HT-29 (cell line): ENCODE results near the gene RNF215. TPM values are rescaled to one million over a fixed set of nuclear protein-coding genes. Genes with fewer than 3 reads are reported as not detected.

Source experiments
- DNase-seq: peaks from one replicate; pipeline ENCODE4 v3.0.0-alpha.2; 2015; ENCODE audit warnings: low spot score
- total RNA-seq: library from RNA; depleted of rRNA; stranded (reverse); fragments of >200 nt; shearing (Covaris generic); gene quantifications from 2 replicates; pipeline ENCODE4 v1.2.3, GENCODE V29; 2014

The RNF215 gene
- total RNA-seq, 1 experiment from 2014 or later: 4.8 TPM

- no peak for DNase-seq
Measured at GRCh38 chr22:30397656-30398635, 10.7 kb upstream of the RNF215 start.

DNA sequence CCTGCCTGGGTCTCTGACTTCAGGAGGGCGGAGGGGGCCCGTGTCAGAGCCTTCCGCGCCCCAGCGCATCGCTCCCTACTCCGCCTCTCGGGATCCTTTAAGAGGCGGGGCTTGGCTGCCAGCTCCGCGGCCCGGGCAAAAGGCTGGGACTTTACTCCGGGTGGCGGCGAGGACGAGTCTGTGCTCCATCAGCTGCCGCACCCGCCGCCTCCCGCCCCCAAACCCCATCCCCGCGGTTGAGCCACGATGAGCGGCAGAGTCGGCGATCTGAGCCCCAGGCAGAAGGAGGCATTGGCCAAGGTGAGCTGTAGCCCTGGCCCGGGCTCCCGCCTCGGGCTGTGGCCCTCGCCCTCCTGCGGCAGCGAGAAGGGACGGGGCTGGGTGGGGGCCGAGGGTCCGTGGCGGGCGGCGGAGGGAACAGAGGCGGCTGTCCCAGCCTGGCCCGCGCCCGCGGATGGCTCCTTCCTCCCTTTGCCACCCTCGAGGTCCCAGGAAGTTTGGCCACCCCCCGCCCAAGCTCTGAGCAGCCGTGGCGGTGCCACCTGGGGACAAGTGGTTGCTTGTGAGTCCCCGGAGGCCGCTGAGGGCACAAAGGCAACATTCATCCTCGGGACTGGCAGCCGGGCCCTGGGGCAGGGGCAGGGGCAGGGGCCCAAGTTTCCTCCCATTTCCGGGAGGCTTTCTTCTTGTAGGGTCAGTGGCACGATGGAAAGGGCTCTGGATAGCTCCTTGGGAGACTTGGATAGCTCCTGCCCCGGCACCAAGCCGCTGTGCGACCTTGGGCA lies 9.9 kb upstream of the RNF215 start, which contains the start of gene SEC14L2:
Gene SEC14L2, plus strand, starts transcription at position 148 of the 785 bp plus-strand sequence. Its CDS starts 99 bp downstream, at position 247.
- DNase-seq: peak; percentile 37

DNA sequence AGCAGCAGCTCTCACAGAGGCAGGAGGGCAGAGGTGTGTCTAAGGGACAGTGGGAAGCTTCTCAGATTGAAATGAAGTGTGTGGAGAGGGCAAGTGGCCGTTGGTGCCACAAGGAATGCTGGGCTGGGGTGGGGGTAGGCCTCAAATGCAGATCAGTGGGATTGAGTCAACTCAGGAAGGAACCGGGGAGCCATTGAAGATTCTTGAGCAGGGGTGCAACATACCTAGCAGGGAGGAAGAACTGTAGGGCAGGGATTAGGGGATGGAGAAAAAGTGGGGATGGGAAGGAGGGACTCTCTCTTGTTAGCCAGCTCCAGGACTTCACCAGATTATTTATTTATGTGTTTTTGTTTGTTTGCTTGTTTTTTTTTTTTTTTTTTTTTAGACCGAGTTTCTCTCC lies 6.7 kb upstream of the RNF215 start:
- no peak for DNase-seq

GRCh38 chr22:30393322-30393680 lies 6.1 kb upstream of the RNF215 start:
- DNase-seq: no peak

DNA sequence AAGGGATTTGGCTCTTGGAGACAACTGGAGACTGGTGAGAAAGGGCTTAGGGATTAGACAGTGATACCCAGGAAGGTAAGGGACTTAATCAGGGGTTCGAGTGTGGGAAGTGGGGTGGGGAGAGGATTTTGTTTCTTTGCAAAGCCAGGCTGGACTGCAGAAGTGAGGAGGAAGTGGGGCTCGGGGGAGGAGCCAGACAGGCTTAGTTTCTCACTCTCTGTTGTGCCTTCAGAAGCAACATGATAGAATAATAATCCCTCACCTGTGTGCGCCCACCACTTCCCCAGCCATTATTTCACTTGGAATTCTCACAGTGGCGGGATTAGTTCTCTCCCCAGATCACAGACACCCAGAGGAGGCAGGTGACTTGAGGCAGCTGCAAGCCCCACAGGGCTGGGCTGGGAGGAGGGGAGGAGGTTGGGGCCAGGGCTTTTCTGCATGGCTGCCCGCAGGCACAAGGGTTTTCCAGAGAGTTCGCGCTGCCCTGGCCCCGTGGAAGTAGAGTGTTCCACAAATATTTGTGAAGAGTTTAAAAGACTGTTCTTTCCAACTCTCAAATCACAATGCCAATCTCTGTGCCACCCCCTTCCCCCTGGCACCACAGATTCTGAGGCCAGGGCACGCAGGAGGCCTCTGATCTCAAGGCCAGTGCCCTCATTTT lies 5.6 kb upstream of the RNF215 start:
- no peak for DNase-seq

- DNase-seq: peak; percentile 80
Measured at GRCh38 chr22:30390974-30391691, 3.9 kb upstream of the RNF215 start.

DNA sequence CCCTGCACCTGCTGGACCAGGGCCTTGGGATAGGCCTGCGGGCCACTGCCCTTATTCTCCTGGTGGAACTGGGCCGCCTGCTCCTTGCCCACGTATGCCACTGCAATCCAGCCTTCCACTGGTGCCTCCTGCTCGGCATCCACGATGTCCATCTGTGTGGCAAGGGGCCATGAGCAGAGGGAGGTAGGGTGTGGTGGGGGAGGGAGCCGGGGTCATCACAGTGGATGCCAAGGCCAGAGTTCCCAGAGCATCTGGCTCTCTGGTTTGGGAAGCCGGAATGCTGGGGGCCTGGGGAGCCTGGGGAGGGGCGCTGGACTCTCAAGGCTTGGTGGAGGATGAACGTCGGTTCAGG lies 627 bp downstream of the RNF215 start:
- no peak for DNase-seq

- no peak for DNase-seq
Measured at GRCh38 chr22:30385942-30386341, 1.3 kb downstream of the RNF215 start.

DNA sequence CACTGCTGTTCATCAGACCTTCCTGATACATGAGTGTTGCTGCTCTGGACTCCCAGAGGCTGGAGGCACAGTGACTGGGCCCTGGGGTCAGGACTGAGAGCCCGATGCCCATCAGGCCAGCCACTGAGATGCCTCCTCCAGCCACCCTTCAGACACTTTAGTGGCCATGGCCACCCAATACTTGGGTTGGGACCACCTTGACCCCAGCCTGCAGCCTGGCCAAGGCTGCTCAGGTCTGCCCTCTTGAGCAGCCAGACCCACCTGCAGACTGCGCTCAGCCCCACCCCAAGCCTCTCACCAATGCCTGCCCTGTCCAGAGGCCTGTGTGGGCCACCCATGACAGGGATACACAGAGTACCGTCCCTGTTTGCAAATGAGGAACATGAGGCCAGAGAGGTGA lies 4.2 kb downstream of the RNF215 start:
- DNase-seq: no peak

DNA sequence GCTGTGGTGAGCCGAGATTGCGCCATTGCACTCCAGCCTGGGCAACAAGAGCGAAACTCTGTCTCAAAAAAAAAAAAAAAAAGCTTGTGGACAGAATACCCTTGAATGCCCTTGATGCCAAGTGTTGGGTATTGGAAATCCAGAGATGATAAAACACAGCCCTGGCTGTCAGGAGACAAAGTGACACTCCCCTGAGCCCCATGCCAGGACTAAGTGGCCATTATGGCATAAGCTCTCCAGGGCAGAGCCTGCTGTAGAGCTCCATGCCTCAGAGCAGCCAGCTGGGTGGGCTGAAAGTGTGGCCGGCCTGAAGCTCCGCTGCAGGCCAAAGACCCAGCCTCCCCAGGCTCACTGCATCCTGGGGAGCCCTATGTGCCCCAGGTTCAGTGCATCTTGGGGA lies 4.9 kb downstream of the RNF215 start:
- DNase-seq: no peak

- DNase-seq: no peak
Measured at GRCh38 chr22:30381264-30381663, 5.9 kb downstream of the RNF215 start.

DNA sequence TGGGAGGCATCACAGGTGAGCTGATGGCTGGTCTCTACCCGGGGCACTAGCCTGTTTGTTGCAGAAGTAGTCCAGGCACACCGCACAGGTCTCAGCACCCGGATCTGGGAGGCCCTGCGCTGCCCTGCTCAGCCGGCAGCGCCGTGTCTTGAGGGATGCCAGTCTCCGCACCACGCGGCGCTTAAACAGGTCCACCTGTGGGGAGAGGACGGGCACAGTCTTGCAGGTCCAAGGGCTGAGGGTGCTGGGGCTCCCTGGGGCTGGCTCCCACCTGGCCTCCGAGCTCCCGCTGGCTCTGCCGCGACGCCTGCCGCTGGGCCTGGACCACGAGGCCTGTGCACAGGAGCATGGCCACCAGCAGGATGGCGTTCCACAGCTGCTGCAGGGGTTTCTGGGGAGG lies 7.2 kb downstream of the RNF215 start:
- DNase-seq: no peak

DNA sequence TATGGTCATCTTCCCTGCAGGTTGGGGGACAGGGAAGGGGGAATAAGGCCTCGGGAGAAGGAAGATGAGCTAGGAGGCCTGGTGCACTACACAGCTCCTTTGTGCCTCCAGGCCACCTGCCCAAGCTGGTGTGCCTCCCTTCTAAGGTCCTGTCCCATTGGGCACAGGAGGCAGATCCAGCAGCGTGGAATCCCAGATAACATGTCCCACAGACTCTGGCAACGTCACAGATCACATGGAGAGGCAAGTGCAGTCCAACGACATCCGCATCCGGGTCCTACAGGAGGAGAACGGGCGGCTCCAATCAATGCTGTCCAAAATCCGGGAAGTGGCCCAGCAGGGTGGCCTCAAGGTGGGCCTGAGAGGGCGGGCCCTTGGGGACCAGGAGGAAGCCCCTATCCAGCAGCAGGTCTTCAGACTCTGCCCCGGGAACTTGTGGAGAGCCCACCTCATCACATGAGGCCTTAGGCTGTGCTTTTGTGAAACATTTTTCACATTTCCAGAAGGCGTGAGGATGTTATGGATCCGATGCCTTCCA lies 11.8 kb downstream of the RNF215 start:
- DNase-seq: no peak

DNA sequence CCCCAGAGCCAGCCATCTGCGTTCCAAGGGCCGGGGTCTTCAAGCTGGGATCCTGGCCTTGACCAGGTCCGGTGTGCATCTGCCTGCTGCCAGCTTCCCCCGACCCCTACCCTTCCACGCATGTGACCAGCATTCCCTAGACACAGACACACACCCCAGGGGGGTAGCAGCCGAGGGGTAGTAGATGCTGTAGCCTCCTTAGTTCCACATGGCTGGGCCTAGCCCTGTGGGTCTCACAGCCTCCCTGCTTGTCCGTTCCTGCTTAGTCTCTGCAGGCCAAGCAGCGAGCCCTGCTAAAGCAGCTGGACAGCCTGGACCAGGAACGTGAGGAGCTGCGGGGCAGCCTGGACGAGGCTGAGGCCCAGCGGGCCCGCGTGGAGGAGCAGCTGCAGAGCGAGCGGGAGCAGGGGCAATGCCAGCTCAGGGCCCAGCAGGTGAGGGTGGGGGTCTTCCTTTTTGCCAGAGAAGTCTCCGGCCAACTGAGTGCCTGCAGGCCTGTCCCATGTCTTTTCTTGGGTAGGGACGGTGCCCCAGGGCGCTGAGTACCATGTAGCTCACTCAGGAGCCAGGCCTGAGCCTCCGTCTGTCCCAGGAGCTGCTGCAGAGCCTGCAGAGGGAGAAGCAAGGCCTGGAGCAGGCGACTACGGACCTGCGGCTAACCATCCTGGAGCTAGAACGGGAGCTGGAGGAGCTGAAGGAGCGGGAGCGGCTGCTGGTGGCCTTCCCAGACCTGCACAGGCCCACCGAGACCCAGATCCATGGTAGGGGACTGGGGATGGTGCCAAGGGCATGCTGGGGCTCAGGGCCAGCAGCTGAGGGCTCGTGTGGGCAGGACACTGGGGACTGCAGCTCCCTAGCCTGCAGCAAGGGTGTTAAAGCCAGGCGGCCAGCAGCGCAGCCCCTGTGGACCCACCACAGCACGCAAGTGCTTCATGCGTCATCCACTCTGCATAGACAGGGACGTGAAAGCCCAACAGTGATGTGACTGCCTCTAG lies 13.6 kb downstream of the RNF215 start:
- no peak for DNase-seq

GRCh38 chr22:30372915-30373314 lies 14.3 kb downstream of the RNF215 start:
- DNase-seq: no peak

DNA sequence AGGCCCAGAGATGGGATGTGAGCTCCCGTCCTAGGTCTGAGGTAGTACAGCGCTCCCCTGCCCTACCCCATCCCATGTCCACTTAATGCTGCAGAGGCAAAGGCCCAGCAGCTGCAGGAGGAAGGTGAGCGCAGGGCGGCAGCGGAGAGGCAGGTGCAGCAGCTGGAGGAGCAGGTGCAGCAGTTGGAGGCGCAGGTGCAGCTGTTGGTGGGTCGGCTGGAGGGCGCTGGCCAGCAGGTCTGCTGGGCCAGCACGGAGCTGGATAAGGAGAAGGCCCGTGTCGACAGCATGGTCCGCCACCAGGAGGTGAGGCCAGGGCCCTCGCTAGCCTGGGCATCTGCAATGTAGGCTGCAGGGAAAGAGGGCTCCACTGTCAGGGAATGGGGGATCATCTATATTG lies 15.2 kb downstream of the RNF215 start:
- DNase-seq: no peak

- no peak for DNase-seq
Measured at GRCh38 chr22:30371321-30371720, 15.9 kb downstream of the RNF215 start.

DNA sequence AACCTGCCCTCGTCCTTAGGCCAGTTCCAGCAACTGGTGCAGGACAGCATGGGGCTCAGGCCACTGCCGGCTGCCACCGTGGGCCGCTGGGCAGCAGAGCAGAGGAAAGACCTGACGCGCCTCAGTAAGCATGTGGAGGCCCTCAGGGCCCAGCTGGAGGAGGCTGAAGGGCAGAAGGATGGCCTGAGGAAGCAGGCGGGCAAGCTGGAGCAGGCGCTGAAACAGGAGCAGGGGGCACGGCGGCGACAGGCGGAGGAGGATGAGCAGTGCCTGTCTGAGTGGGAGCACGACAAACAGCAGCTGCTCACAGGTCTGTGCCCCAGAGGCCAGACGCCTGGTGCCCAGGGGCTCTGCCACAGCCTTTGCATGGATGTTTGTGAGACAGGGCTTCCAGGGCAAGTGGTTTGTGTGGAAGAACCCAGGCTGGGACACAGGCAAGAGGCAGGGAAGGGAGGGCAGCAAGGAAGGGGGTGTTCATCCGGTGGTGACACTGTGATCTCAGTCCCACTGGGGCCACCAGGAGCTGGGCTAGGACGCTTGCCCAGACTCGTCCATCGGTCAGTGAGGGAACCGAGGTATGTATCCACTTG lies 16.5 kb downstream of the RNF215 start:
- no peak for DNase-seq

- DNase-seq: no peak
Measured at GRCh38 chr22:30368420-30368819, 18.8 kb downstream of the RNF215 start.

GRCh38 chr22:30365891-30366290 lies 21.3 kb downstream of the RNF215 start:
- DNase-seq: no peak
